ENCODE results near the gene BSG. TPM values are rescaled to one million over a fixed set of nuclear protein-coding genes. Genes with fewer than 3 reads are reported as not detected.

Gene BSG
- total RNA-seq, 1 experiment from 2014 or later = 653 TPM

DNA sequence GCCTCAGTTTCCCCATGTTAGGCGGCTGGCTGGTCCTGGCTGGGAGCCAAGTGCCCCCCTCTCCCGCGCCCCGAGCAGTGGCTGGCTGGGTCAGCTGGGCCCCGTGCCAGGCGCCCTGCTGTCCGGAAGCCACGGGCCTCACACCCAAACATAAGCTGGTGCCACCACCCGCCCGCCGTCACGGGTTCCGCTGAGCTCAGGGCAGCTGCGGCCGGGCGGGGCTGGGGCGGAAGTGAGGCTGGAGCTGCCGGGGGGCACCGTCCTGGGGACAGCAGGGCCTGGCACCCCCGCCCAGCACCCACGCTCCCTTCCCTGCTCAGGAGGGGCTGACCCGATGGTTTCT lies 36.6 kb downstream of the BSG start:
- H3K27ac ChIP-seq (ENCODE audit: low read length) = no peak overlapping the region; the same call in none of the 2 replicates
- intact Hi-C loops (cut with micrococcal nuclease; ENCODE audit: unreplicated experiment) (no loop called here), in situ Hi-C loops (cut with HindIII; ENCODE audit: low pct_unique_long_range_greater_than_20kb, low sequenced_read_pairs) (no loop called here)
- no TSS peak for BruUV-seq (replicated peaks)
- H3K27me3 ChIP-seq (ENCODE audit: control insufficient read depth, insufficient read depth, low read length) = no peaks in the 10 kb centered on the region
- no peaks in the 10 kb centered on the region for H3K9me3 ChIP-seq (ENCODE audit: control insufficient read depth, insufficient read depth, low read depth, low read length)
- ChIA-PET POLR2A (interaction anchor here (0.5 kb wide), 1 partner anchor 78 kb away, joined by 4 read pairs; no protein-coding TSS in a partner anchor), CTCF (no interaction called here)
- DNase-seq (ENCODE audit: low read depth, low spot score) (no peak), ATAC-seq (peak; percentile 71)
- peaks cover 26% of the 10 kb centered on the region for H3K4me1 ChIP-seq (ENCODE audit: control insufficient read depth, insufficient read depth, low read length)
- no peak overlapping the region for H3K4me3 ChIP-seq (ENCODE audit: low read depth in 2 of 2, low read length in 2 of 2)
- TF ChIP-seq, protein P1, sequence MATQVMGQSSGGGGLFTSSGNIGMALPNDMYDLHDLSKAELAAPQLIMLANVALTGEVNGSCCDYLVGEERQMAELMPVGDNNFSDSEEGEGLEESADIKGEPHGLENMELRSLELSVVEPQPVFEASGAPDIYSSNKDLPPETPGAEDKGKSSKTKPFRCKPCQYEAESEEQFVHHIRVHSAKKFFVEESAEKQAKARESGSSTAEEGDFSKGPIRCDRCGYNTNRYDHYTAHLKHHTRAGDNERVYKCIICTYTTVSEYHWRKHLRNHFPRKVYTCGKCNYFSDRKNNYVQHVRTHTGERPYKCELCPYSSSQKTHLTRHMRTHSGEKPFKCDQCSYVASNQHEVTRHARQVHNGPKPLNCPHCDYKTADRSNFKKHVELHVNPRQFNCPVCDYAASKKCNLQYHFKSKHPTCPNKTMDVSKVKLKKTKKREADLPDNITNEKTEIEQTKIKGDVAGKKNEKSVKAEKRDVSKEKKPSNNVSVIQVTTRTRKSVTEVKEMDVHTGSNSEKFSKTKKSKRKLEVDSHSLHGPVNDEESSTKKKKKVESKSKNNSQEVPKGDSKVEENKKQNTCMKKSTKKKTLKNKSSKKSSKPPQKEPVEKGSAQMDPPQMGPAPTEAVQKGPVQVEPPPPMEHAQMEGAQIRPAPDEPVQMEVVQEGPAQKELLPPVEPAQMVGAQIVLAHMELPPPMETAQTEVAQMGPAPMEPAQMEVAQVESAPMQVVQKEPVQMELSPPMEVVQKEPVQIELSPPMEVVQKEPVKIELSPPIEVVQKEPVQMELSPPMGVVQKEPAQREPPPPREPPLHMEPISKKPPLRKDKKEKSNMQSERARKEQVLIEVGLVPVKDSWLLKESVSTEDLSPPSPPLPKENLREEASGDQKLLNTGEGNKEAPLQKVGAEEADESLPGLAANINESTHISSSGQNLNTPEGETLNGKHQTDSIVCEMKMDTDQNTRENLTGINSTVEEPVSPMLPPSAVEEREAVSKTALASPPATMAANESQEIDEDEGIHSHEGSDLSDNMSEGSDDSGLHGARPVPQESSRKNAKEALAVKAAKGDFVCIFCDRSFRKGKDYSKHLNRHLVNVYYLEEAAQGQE (IDR thresholded peaks at IDR 0.05; ENCODE audit: insufficient read depth in 1 of 2, low read depth in 2 of 2, low read length in 1 of 2) = no peak
- TF ChIP-seq POLR2AphosphoS5 (IDR thresholded peaks at IDR 0.05; ENCODE audit: low read depth, low read length) (peak; percentile 30; the same call in 1 of the 2 replicates), SIN3A (IDR thresholded peaks at IDR 0.05; ENCODE audit: borderline replicate concordance, insufficient read depth, low read depth, low read length) (no peak), TCF7L2 (IDR thresholded peaks at IDR 0.05; ENCODE audit: low read depth, low read length) (no peak)
- TF ChIP-seq, protein P2, sequence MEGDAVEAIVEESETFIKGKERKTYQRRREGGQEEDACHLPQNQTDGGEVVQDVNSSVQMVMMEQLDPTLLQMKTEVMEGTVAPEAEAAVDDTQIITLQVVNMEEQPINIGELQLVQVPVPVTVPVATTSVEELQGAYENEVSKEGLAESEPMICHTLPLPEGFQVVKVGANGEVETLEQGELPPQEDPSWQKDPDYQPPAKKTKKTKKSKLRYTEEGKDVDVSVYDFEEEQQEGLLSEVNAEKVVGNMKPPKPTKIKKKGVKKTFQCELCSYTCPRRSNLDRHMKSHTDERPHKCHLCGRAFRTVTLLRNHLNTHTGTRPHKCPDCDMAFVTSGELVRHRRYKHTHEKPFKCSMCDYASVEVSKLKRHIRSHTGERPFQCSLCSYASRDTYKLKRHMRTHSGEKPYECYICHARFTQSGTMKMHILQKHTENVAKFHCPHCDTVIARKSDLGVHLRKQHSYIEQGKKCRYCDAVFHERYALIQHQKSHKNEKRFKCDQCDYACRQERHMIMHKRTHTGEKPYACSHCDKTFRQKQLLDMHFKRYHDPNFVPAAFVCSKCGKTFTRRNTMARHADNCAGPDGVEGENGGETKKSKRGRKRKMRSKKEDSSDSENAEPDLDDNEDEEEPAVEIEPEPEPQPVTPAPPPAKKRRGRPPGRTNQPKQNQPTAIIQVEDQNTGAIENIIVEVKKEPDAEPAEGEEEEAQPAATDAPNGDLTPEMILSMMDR (IDR thresholded peaks at IDR 0.05) = no peak
- no peaks in the 10 kb centered on the region for H3K36me3 ChIP-seq (ENCODE audit: control insufficient read depth, insufficient read depth, low read length)

DNA sequence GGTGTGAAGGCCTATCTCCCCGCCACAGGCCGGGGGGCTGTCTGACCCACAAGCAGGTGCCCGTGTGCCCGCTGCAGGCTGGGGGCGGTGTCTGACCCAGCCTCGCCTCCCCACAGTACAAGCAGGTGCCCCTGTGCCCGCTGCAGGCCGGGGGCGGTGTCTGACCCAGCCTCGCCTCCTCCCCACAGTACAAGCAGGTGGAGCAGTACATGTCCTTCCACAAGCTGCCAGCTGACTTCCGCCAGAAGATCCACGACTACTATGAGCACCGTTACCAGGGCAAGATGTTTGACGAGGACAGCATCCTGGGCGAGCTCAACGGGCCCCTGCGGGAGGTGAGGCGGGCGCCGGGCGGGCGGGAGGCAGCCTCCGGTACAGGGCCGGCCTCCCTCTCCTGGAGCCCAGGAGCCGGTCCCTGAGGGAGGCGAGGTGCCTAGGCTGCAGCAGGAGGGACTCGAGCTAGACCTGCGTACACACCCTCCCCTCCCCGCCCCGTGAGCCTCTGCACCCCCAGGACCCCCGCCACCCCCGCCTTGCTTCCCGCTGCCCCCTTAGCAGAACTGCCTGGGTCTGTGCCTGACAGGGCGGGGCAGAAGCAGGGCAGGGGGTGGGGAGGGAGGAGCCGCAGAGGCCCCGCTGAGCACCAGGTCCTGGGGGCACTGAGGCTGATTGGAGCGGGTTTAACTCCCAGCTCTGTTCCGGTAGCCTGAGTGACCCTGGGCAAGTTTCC lies 37.8 kb downstream of the BSG start:
- peak overlapping the region; percentile 46; the same call in 1 of the 2 replicates for H3K27ac ChIP-seq (ENCODE audit: low read length)
- in situ Hi-C loops (cut with HindIII; ENCODE audit: low pct_unique_long_range_greater_than_20kb, low sequenced_read_pairs) (no loop called here), intact Hi-C loops (cut with micrococcal nuclease; ENCODE audit: unreplicated experiment) (no loop called here)
- no TSS peak for BruUV-seq (replicated peaks)
- CTCF ChIA-PET = interaction anchor here (0.6 kb wide), 1 partner anchor 328 kb away, joined by 4 read pairs; no protein-coding TSS in a partner anchor
- POLR2A ChIA-PET = no interaction called here
- H3K27me3 ChIP-seq (ENCODE audit: control insufficient read depth, insufficient read depth, low read length) = no peaks in the 10 kb centered on the region
- no peak for DNase-seq (ENCODE audit: low read depth, low spot score)
- ATAC-seq = peak; percentile 40
- no peak overlapping the region for H3K4me3 ChIP-seq (ENCODE audit: low read depth in 2 of 2, low read length in 2 of 2)
- peaks cover 26% of the 10 kb centered on the region for H3K4me1 ChIP-seq (ENCODE audit: control insufficient read depth, insufficient read depth, low read length)
- H3K36me3 ChIP-seq (ENCODE audit: control insufficient read depth, insufficient read depth, low read length) = no peaks in the 10 kb centered on the region
- TF ChIP-seq, protein P2 (IDR thresholded peaks at IDR 0.05) = no peak
- TF ChIP-seq, protein P1 (IDR thresholded peaks at IDR 0.05; ENCODE audit: insufficient read depth in 1 of 2, low read depth in 2 of 2, low read length in 1 of 2) = no peak
- TF ChIP-seq SIN3A (IDR thresholded peaks at IDR 0.05; ENCODE audit: borderline replicate concordance, insufficient read depth, low read depth, low read length) (no peak), TCF7L2 (IDR thresholded peaks at IDR 0.05; ENCODE audit: low read depth, low read length) (no peak), POLR2AphosphoS5 (IDR thresholded peaks at IDR 0.05; ENCODE audit: low read depth, low read length) (no peak; the same call in 1 of the 2 replicates)
- no peaks in the 10 kb centered on the region for H3K9me3 ChIP-seq (ENCODE audit: control insufficient read depth, insufficient read depth, low read depth, low read length)
